Liver (tissue), 9 donors: Measurements from ENCODE around the gene SEPSECS. TPM values are rescaled to one million over a fixed set of nuclear protein-coding genes. Genes with fewer than 3 reads are reported as not detected.

Source experiments
- DNase-seq: peaks from one replicate; pipeline ENCODE4 v3.0.0-alpha.2; 2017; ENCODE audit warnings: low spot score
- H3K27ac ChIP-seq, 2 donors: one replicate each; pipeline ENCODE4 v1.7.0; 2013; ENCODE audit warnings: inconsistent platforms in 2 of 2, low read length in 2 of 2, control low read depth in 1 of 2, low read depth in 1 of 2, mild to moderate bottlenecking in 1 of 2
- H3K27me3 ChIP-seq, 4 donors: one replicate each; pipeline versions ENCODE4 v1.6.1 to v1.7.0; 2013; ENCODE audit warnings: low read length in 3 of 4, inconsistent platforms in 1 of 4, mild to moderate bottlenecking in 1 of 4, moderate library complexity in 1 of 4; ENCODE audit not compliant: control insufficient read depth in 4 of 4, insufficient read depth in 4 of 4
- H3K36me3 ChIP-seq, 4 donors: one replicate each; pipeline versions ENCODE4 v1.6.1 to v1.7.0; 2013; ENCODE audit warnings: low read length in 3 of 4, mild to moderate bottlenecking in 3 of 4, low read depth in 1 of 4, moderate library complexity in 1 of 4; ENCODE audit not compliant: control insufficient read depth in 4 of 4, insufficient read depth in 3 of 4
- H3K4me1 ChIP-seq, 4 donors: one replicate each; pipeline versions ENCODE4 v1.6.1 to v1.7.0; 2013; ENCODE audit warnings: low read length in 3 of 4, mild to moderate bottlenecking in 3 of 4, moderate library complexity in 1 of 4; ENCODE audit not compliant: control insufficient read depth in 4 of 4, insufficient read depth in 4 of 4
- H3K4me3 ChIP-seq, 3 donors: one replicate each; pipeline versions ENCODE4 v1.6.1 to v1.7.0; 2013; ENCODE audit warnings: low read length in 3 of 3, control low read depth in 1 of 3, low read depth in 1 of 3, mild to moderate bottlenecking in 1 of 3
- H3K9ac ChIP-seq, 2 donors: one replicate each; pipeline ENCODE4 v1.7.0; 2013; ENCODE audit warnings: low read length in 2 of 2, mild to moderate bottlenecking in 2 of 2, moderate library complexity in 2 of 2, control low read depth in 1 of 2, low read depth in 1 of 2
- H3K9me3 ChIP-seq, 4 donors: one replicate each; pipeline versions ENCODE4 v1.6.1 to v1.7.0; 2013; ENCODE audit warnings: low read length in 3 of 4; ENCODE audit not compliant: control insufficient read depth in 4 of 4
- ATF3 ChIP-seq: IDR thresholded peaks from 2 replicates; pipeline ENCODE4 v1.6.1; 2016; ENCODE audit warnings: antibody characterized with exemption
- EGR1 ChIP-seq, 2 donors: IDR thresholded peaks; 2 replicates each; pipeline ENCODE4 v1.6.1; 2016 to 2018; ENCODE audit warnings: antibody characterized with exemption in 2 of 2, low read depth in 2 of 2
- FOXA2 ChIP-seq: IDR thresholded peaks from 2 replicates; pipeline ENCODE4 v1.6.1; 2016; ENCODE audit warnings: antibody characterized with exemption
- MAX ChIP-seq: IDR thresholded peaks from 2 replicates; pipeline ENCODE4 v1.6.1; 2016; ENCODE audit warnings: antibody characterized with exemption
- NR2F2 ChIP-seq: IDR thresholded peaks from 2 replicates; pipeline ENCODE4 v1.6.1; 2016; ENCODE audit warnings: antibody characterized with exemption
- RAD21 ChIP-seq, 2 donors: IDR thresholded peaks; 2 replicates each; pipeline ENCODE4 v1.6.1; 2016; ENCODE audit warnings: antibody characterized with exemption in 2 of 2, mild to moderate bottlenecking in 2 of 2
- REST ChIP-seq: IDR thresholded peaks from 2 replicates; pipeline ENCODE4 v1.6.1; 2016; ENCODE audit warnings: antibody characterized with exemption, mild to moderate bottlenecking
- RXRA ChIP-seq, 2 donors: IDR thresholded peaks; 2 replicates each; pipeline ENCODE4 v1.6.1; 2017 to 2018; ENCODE audit warnings: antibody characterized with exemption in 2 of 2, mild to moderate bottlenecking in 1 of 2
- SP1 ChIP-seq: IDR thresholded peaks from 2 replicates; pipeline ENCODE4 v1.6.1; 2018; ENCODE audit warnings: antibody characterized with exemption, mild to moderate bottlenecking
- TAF1 ChIP-seq: conservative IDR thresholded peaks from 2 replicates; pipeline ENCODE4 v1.6.1; 2016; ENCODE audit warnings: antibody characterized with exemption, mild to moderate bottlenecking
- WGBS: extraction: QIAGEN DNeasy Blood & Tissue Kit; methylation state at CpG from one replicate; pipeline ENCODE4 v1.1.7; 2013; 5-methylcytosine and 5-hydroxymethylcytosine counted together
- polyA plus RNA-seq, 2 donors: library from polyadenylated mRNA; stranded (reverse) in 1 of 2; unstranded in 1 of 2; fragments of 200-250 nt in 1 of 2; fragments of >200 nt in 1 of 2; fragmentation: Nextera tagmentation in 1 of 2; extraction: Ambion mirVana in 1 of 2; gene quantifications; one replicate each; pipeline versions ENCODE4 v1.2.1 to v1.2.3, GENCODE V29; 2013 to 2015
- total RNA-seq, 2 donors: library from RNA; depleted of rRNA; stranded (reverse); fragments of >200 nt; gene quantifications; one replicate each; pipeline ENCODE4 v1.2.3, GENCODE V29; 2014
- donor health status: healthy.
- donor health status: healthy.
- donor health status: healthy.
- donor health status: healthy.
- donor health status: healthy.

SEPSECS gene
- total and polyA plus RNA-seq, 4 donors, result 10.3 to 31.7 (median 13.2) TPM

GRCh38 chr4:25161593-25161950 lies 1.3 kb upstream of the SEPSECS start:
- Histone ChIP-seq H3K36me3 (peaks cover 0 to 8% (median 1%) of the 10 kb centered on the region in 4 donors), H3K9me3 (no peaks in the 10 kb centered on the region), H3K4me1 (peaks cover 6 to 27% (median 10%) of the 10 kb centered on the region in 4 donors), H3K4me3 (peak overlapping the region; percentile 51 to 83 (median 81)), H3K27me3 (no peaks in the 10 kb centered on the region), H3K9ac (peak overlapping the region; percentile 97 to 98), H3K27ac (peak overlapping the region; percentile 96 to 99)
- DNase-seq, result no peak
- WGBS, result 35% methylated on average over 2 of the region's 2 CpGs
- TF ChIP-seq NR2F2, result no peak
- TF ChIP-seq RAD21 (IDR thresholded peaks at IDR 0.05), result no peak
- no peak for TF ChIP-seq SP1
- no peak for TF ChIP-seq TAF1
- no peak for TF ChIP-seq MAX
- no peak for TF ChIP-seq ATF3
- TF ChIP-seq RXRA (IDR thresholded peaks at IDR 0.05), result no peak

GRCh38 chr4:25160714-25161592 lies 704 bp upstream of the SEPSECS start:
- Histone ChIP-seq H3K27ac (peak overlapping the region; percentile 96 to 99), H3K9me3 (no peaks in the 10 kb centered on the region), H3K27me3 (no peaks in the 10 kb centered on the region), H3K36me3 (peaks cover 0 to 8% (median 1%) of the 10 kb centered on the region in 4 donors), H3K4me3 (peak overlapping the region; percentile 51 to 83 (median 81)), H3K9ac (peak overlapping the region; percentile 97 to 98), H3K4me1 (peaks cover 6 to 27% (median 10%) of the 10 kb centered on the region in 4 donors)
- WGBS, result 5% methylated on average over 16 of the region's 16 CpGs
- DNase-seq, result no peak
- TF ChIP-seq REST (peak; percentile 91), FOXA2 (no peak)

- Histone ChIP-seq H3K4me3 (peak overlapping the region in 2 of 3 donors; percentile 78 to 83), H3K36me3 (peaks cover 0 to 3% (median 1%) of the 10 kb centered on the region in 4 donors), H3K27me3 (no peaks in the 10 kb centered on the region), H3K27ac (peak overlapping the region; percentile 96 to 99), H3K4me1 (peaks cover 6 to 31% (median 12%) of the 10 kb centered on the region in 4 donors), H3K9ac (no peak overlapping the region), H3K9me3 (no peaks in the 10 kb centered on the region)
- WGBS, result 67% methylated on average over 7 of the region's 7 CpGs
- TF ChIP-seq EGR1 (IDR thresholded peaks at IDR 0.05; ENCODE audit: low read depth in 2 of 2), result no peak
- peak; percentile 61 for TF ChIP-seq REST
- no peak for TF ChIP-seq RXRA (IDR thresholded peaks at IDR 0.05)
- no peak for TF ChIP-seq FOXA2
- no peak for DNase-seq
These were observed 1.4 kb downstream of the SEPSECS start for GRCh38 chr4:25158817-25159216.
